AG04450 (cell line): ENCODE data around the gene CEP95. TPM values are rescaled to one million over a fixed set of nuclear protein-coding genes. Genes with fewer than 3 reads are reported as not detected.

Source experiments
- CTCF ChIA-PET: fragments of 300-600, 350-600 bp; formaldehyde crosslinking; extraction: SDS; loops from one replicate; lab custom pipeline; 2022; ENCODE audit warnings: antibody characterized with exemption, inconsistent platforms; lab: Charles Lee
- POLR2A ChIA-PET: fragments of 350-600 bp; formaldehyde crosslinking; extraction: SDS; loops from one replicate; lab custom pipeline; 2021; ENCODE audit warnings: antibody characterized with exemption, inconsistent platforms; lab: Yijun Ruan, JAX
- DNase-seq: peaks from one replicate; pipeline ENCODE4 v3.0.0-alpha.2; 2011; ENCODE audit warnings: low read depth, low spot score
- H3K27ac ChIP-seq: one replicate; pipeline ENCODE4 v1.5.1; 2012; ENCODE audit warnings: low read depth, low read length, control low read depth
- H3K27me3 ChIP-seq: one replicate; pipeline ENCODE4 v1.6.0; 2012; ENCODE audit warnings: low read length; ENCODE audit not compliant: control insufficient read depth, insufficient read depth
- H3K4me3 ChIP-seq: 2 replicates; pipeline ENCODE4 v1.5.1; 2011; ENCODE audit warnings: mild to moderate bottlenecking, low read depth, low read length, control low read depth
- H3K9me3 ChIP-seq: 2 replicates; pipeline ENCODE4 v1.5.1; 2012; ENCODE audit warnings: low read length; ENCODE audit not compliant: control insufficient read depth, insufficient read depth
- polyA plus RNA-seq: library from polyadenylated mRNA; depleted of rRNA; stranded (reverse); fragments of >200 nt; gene quantifications from 2 replicates; pipeline ENCODE4 v1.2.3, GENCODE V29; 2011
- TF ChIP-seq, protein P1 (sequence below): IDR thresholded peaks from 2 replicates; pipeline ENCODE4 v1.5.1; 2011; ENCODE audit warnings: low read depth, low read length, control low read depth, inconsistent platforms

The CEP95 gene
- polyA plus RNA-seq, 1 experiment: 29.8 TPM

DNA sequence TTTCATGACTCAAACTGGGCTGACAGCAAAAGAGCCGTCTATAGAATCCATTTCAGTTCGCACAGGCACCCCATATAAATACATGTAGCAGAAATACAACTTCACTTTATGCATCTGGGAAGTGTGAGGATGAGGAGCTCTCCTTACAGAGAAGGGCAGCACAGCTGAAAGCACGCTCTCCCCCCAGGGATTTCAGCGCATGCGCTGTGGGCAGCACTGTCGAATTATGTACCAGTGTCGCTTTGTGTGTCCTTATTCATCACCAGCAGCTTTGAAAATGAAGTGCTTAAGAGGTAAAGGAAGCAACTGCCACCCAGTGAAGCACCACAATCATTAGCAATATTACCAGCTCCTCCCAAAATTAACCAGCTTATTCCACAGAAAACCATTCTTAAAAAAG, 39.9 kb downstream of the CEP95 start:
- CTCF ChIA-PET: no interaction called here
- no peak for DNase-seq
- TF ChIP-seq, protein P1, sequence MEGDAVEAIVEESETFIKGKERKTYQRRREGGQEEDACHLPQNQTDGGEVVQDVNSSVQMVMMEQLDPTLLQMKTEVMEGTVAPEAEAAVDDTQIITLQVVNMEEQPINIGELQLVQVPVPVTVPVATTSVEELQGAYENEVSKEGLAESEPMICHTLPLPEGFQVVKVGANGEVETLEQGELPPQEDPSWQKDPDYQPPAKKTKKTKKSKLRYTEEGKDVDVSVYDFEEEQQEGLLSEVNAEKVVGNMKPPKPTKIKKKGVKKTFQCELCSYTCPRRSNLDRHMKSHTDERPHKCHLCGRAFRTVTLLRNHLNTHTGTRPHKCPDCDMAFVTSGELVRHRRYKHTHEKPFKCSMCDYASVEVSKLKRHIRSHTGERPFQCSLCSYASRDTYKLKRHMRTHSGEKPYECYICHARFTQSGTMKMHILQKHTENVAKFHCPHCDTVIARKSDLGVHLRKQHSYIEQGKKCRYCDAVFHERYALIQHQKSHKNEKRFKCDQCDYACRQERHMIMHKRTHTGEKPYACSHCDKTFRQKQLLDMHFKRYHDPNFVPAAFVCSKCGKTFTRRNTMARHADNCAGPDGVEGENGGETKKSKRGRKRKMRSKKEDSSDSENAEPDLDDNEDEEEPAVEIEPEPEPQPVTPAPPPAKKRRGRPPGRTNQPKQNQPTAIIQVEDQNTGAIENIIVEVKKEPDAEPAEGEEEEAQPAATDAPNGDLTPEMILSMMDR: no peak
- Histone ChIP-seq H3K4me3 (no peak overlapping the region), H3K27me3 (no peaks in the 10 kb centered on the region), H3K9me3 (no peaks in the 10 kb centered on the region), H3K27ac (no peak overlapping the region)
- POLR2A ChIA-PET: no interaction called here

DNA sequence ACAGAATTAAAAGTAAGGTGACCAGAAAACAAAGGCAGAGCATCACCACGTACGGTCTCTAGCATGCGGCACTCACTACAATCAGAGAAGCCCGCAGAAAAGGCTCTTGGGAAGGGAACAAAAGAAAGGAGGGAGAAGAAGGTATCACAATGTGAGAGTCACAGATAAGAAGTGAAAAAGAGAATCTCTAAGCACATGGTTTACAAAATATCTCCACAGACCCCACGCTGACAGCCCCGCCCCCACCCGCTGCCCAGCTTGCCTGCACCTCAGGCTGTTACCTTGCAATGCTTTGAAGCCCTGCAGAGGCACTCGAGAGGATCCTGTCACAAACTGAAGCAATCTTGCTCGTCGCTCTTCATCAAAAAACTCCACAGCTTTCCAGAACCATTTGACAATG, 40.5 kb downstream of the CEP95 start:
- Histone ChIP-seq H3K4me3 (no peak overlapping the region), H3K27me3 (no peaks in the 10 kb centered on the region), H3K9me3 (no peaks in the 10 kb centered on the region), H3K27ac (no peak overlapping the region)
- TF ChIP-seq, protein P1: no peak
- ChIA-PET POLR2A (no interaction called here), CTCF (no interaction called here)
- no peak for DNase-seq

DNA sequence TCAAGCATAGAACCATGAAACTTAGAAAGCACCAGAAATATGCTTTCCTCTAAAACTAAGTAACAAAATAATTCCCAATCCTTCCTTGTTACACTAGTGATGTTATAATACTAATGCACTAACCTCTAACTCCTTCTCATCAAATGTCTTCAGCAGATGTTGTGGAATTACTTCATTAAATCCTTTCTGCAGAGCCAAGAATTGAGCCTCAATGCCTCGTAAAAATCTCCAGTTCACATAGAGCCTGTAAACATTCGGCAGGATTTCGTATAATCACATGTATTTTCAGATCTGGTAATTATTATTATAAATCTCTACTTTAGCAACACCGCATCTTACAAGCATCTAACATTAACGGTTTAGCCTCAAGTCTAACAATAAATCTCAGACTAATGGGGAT, 44.7 kb downstream of the CEP95 start:
- Histone ChIP-seq H3K4me3 (no peak overlapping the region), H3K9me3 (no peaks in the 10 kb centered on the region), H3K27me3 (no peaks in the 10 kb centered on the region), H3K27ac (no peak overlapping the region)
- no peak for DNase-seq
- CTCF ChIA-PET: no interaction called here
- TF ChIP-seq, protein P1: no peak
- POLR2A ChIA-PET: no interaction called here

DNA sequence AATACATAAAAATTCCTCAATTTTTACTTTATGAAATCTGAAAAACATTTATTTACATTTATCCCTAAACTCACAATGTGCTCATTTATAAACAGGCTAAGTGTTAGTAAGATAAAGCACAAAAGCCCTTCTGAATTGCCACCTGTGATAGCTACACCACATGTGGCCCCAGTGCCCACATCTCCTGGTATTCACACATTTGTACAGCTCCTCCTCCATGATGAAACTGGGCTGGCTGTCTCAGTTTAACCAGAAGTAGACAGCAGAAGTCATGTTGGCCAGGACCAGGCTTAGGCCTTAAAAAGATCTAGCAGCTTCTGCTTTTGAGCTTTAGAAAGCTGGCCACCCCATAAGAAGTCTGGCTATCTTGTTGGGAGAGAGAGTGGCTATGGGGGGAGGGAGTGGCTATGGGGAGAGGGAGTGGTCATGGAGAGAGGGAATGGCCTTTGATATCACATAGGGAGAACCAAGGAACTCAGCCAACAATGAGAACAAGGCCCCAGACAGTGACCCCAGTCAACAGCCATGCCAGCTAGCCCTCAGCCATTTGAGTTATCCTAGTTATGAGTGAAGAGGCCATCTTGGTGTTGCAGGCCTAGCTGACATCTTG, 47.4 kb downstream of the CEP95 start:
- Histone ChIP-seq H3K9me3 (no peaks in the 10 kb centered on the region), H3K27ac (no peak overlapping the region), H3K4me3 (no peak overlapping the region), H3K27me3 (no peaks in the 10 kb centered on the region)
- ChIA-PET CTCF (no interaction called here), POLR2A (interaction anchor here (1.2 kb wide), 1 partner anchor 47 kb away, joined by 3 read pairs; the partner anchor contains the start of gene CEP95)
- no peak for DNase-seq
- TF ChIP-seq, protein P1: no peak

DNA sequence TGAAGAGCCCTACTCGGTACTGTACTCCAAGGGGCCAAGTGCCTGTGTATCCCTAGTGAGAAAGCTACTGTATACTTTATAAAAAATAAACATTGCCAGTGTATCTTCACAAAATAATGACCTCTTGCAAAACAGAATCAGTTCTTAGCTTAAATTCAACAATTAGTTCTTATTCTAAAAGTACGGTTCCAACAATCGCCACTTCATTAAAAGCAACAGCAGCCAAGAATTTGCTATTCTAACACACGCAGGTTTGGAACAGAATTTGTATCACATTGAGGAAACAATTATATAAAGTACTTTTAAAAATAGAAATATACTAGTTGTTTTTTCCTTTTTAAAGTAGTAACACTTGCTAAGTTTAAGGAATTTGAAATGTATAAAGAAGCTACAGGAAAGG, 48.5 kb downstream of the CEP95 start:
- TF ChIP-seq, protein P1: no peak
- Histone ChIP-seq H3K4me3 (no peak overlapping the region), H3K9me3 (no peaks in the 10 kb centered on the region), H3K27me3 (no peaks in the 10 kb centered on the region), H3K27ac (no peak overlapping the region)
- ChIA-PET POLR2A (interaction anchor here (1.2 kb wide), 1 partner anchor 49 kb away, joined by 3 read pairs; the partner anchor contains the start of gene CEP95), CTCF (interaction anchor here (1.4 kb wide), 1 partner anchor 94 kb away, joined by 6 read pairs; no protein-coding TSS in a partner anchor)
- DNase-seq: no peak
